D341Med (cell line): ENCODE measurements around the gene FGF22.
"Not testable (repeated sequence)": the region's sequence is repeated elsewhere in the genome, so short reads cannot be mapped to it uniquely, and the experiment has no call there.

Experiments used
- DNase-seq: peaks from one replicate; pipeline ENCODE4 v3.0.0; 2012; ENCODE audit warnings: low spot score

Gene FGF22

DNA sequence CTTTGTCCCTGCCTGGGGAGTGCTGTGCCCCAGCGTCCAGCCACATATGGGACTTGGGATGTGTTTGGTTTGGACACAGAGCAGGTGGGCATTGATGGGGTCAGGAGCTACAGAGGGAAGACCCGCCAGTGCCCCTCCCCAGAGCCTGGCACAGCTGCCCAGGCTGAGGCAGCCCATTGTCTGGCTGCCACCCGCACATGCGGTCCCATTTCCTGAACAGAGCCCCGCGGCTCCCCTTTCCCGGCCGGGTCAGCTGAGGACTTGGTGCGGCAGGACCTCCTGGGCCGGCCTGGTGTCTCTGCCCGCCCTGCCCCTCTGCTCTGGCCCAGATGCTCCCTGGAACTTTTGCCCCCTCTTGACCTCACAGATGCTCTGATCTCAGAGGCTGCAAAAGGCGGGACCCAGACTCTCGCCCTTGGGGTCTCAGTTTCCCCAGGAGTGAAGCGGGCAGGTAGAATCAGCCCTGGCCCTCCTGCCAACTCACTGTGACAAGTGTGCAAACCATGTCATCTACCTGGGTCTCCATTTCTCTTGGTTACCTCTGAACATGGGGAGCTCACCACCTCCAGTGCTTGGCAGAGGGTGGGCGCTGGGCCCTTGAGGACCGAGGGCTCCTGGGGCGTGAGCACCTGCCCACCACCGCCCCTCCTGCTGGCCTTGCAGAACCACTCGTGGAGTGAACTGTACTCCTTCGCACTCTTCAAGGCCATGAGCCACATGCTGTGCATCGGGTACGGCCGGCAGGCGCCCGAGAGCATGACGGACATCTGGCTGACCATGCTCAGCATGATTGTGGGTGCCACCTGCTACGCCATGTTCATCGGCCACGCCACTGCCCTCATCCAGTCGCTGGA, 32.2 kb upstream of the FGF22 start:
- no peak for DNase-seq

- no peak for DNase-seq
These were observed 31.3 kb upstream of the FGF22 start for GRCh38 chr19:608155-609003.

DNA sequence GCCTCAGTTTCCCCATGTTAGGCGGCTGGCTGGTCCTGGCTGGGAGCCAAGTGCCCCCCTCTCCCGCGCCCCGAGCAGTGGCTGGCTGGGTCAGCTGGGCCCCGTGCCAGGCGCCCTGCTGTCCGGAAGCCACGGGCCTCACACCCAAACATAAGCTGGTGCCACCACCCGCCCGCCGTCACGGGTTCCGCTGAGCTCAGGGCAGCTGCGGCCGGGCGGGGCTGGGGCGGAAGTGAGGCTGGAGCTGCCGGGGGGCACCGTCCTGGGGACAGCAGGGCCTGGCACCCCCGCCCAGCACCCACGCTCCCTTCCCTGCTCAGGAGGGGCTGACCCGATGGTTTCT, 30.7 kb upstream of the FGF22 start:
- DNase-seq: no peak

- DNase-seq: no peak
These were observed 29.4 kb upstream of the FGF22 start for GRCh38 chr19:610071-610800.

DNA sequence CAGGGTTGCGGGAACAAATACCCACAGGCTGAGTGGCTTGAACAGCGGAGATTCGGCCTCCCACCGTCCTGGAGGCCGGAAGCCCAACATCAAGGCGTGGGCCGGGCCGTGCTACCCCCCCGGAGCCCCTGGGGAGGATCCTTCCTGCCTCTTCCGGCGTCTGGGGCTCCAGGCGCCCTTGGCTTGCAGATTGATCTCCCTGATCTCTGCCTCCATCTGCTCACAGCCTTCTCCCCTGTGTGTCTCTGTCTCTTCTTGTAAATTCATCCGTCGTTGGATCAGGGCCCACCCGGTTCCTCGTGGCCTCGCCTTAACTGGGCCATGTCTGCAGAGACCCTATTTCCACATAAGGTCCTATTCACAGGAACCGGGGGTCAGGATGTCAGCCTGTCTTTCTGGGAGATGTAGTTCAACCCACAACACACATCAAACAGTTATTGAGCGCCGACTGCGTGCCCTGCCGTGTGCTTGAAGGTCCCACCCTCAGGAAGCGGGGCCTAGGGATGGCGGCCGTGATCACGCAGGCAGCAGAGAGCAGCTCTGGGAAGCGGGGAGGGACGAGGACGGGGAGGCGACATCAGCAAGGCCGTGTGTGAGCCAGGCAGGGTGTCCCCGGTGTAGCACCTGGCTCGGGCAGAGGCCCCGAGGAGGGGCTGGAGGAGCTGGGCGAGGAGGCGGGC, 28.7 kb upstream of the FGF22 start:
- peak; percentile 92 for DNase-seq

GRCh38 chr19:611481-611868, 28.2 kb upstream of the FGF22 start:
- DNase-seq: no peak

DNA sequence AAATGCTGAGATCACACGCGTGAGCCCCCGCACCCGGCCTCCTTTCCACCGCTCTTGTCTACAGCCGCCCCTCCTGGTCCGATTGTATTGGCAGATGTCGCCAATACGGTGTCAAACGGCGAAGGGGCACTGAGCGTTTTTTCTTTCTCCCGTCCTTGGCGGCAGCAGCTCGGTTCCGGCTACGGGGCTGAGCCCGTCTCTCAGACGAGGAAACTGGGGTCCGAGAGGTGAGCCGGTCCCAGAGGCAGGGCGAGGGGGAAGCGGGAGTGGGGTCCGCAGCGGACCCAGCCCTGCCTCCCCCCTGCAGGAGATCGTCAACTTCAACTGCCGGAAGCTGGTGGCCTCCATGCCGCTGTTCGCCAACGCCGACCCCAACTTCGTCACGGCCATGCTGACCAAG, 26.7 kb upstream of the FGF22 start:
- no peak for DNase-seq

DNA sequence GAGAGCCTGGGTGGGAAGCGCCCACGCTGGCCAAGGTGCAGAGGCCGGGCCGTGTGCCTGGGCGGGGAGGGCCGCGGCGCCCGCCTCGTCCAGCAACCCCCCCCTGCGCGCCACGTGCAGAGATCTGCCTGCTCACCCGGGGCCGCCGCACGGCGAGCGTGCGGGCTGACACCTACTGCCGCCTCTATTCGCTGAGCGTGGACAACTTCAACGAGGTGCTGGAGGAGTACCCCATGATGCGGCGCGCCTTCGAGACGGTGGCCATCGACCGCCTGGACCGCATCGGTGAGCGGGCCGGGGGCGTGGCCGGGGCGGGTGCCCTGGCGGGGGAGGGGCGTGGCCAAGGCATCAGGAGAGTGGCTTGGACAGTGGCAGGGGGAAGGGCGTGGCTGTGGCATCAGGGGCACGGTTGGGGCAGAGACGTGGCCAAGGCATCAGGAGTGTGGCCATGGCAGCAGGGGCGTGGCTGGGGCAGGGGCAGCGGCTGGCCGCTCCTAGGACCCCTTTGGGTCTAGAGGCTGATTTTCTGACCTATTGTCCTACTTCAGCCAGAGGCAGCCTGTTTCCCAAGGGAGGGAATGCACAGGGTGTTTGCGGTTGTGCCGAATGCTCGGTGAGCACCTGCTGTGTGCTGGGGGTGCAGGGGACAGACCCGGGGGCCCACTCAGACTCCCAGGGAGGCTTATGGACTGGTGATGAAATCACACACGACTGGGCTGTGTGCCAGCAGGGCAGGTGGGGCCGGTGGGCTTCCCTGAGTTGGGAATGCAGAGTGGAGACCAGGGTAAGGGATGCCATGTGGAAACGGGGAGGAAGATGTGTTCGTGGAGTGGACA, 25.7 kb upstream of the FGF22 start:
- no peak for DNase-seq

- DNase-seq: no peak
These were observed 24.1 kb upstream of the FGF22 start for GRCh38 chr19:615619-616018.

GRCh38 chr19:616062-616700, 23.5 kb upstream of the FGF22 start:
- no peak for DNase-seq

GRCh38 chr19:616747-617526, 22.7 kb upstream of the FGF22 start:
- DNase-seq: no peak

DNA sequence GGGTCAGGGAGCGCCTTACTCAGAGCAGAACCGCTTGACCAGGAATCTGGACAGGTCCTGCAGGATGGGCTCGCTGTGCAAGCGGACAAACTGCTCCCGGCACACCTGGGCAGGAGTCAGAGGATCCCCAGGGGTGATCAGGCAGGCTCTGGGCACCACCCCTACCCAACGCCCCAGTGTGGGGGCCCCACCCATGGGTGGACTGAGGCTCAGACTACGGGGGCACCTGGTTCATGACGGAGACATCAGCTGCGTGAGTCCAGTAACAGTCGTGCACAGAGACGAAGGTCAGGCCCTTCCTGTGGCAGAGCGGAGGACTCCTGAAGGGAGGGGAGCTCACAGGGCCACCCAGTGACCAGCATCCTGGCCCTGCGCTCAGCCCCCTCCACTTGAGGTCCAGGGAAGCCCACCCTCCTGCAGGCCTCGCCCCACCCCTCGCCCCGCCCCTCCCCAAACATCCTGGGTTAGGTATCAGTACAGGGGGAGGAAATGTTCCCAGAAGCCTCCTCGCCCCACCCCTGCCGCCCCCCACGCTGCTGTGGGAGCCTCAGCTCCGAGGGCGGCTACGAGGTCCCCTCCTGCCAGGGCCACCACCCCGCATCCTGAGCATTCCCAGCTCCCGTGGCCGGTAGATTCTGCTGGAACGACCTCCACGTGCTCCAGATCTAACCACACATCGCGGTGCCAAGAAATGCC, 22.0 kb upstream of the FGF22 start:
- no peak for DNase-seq

DNA sequence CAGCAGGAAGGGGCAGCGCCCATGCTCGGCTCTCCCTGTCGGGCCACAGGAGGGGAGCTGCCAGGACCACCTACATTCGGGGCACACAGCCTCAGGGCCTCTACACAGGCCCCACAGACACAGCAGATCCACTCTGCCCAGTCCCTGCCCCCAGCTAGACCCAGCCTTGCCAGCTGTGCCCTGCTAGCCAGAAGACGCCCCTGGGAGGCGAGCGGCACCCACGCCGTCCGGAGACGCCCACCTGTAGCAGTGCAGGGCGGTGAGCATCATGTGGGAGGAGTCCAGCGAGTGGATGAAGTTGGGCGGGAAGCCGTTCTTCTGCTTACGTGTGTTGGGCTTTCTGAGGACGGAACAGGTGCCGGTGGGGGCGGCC, 21.4 kb upstream of the FGF22 start:
- no peak for DNase-seq

- no peak for DNase-seq
These were observed 20.9 kb upstream of the FGF22 start for GRCh38 chr19:618674-619285.

GRCh38 chr19:619286-620002, 20.2 kb upstream of the FGF22 start:
- DNase-seq: no peak

DNA sequence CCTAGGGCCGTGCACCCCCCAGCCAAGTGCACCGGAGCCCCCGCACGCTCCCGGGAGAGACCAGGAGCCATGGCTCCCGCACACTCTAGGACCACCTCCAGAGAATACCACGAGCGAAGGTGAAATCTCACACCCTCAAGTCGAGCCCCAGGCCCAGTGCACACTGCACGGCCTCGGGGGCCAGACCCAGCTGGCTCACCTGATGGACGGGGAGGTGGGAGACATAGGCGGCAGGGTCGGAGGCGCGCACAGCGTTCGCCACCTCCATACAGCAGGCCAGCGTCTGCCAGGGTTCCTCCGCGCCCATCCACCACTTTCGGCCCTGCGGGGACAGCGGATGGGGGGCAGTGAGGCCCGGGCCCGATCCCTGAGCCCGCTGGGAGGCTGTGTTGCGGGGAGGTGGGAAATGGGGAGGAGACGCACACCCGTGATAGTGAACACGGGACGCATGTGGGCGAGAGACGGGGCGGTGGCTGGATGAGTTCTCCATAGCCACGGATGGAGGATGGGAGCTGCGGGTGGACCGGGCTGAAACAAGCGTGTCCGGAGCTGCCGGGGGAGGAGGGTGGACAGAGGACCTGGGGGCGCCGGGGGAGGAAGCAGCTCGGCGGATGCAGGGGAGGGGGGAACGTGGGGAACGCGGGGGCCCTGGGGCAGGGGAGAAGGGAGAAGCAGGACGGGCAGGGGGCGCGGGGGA, 19.4 kb upstream of the FGF22 start:
- no peak for DNase-seq

- not testable (repeated sequence) for DNase-seq
These were observed 18.5 kb upstream of the FGF22 start for GRCh38 chr19:621191-621590.

DNA sequence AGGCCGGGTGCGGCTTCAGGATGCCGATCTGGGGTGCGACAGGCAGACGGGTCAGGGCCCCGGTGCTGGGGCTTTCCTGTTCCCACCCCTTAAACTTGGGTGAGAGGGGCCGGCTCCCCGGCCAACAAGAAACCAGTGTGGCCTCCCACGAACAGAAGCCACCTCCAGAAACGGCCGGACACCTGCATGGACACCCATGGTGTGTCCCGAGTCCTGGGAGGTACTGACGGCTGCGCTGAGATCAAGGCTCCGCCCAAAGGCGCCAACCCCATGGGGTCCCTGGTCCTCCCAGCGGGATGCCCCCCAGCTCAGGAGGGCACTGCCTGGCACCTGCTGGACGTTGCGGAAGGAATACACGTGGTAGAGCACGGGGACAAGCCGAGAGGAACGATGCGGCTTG, 17.9 kb upstream of the FGF22 start:
- DNase-seq: no peak
